Body of pancreas (tissue), 4 donors: Measurements from ENCODE around the gene TFAP2D.

Source experiments
- POLR2A ChIP-seq, 3 donors: fragments of 450-650 bp; IDR thresholded peaks; one replicate each; pipeline ENCODE4 v1.6.1; 2016; ENCODE audit warnings: antibody characterized with exemption in 3 of 3, mild to moderate bottlenecking in 2 of 3
- TF ChIP-seq, protein P1 (sequence below), 7 experiments: fragments of 450-650 bp in 4 of 7; fragments of 200-600 bp in 3 of 7; sonication (generic) in 3 of 7; IDR thresholded peaks; one replicate each; pipeline ENCODE4 v1.5.1; 2016 to 2019; ENCODE audit warnings: antibody characterized with exemption in 7 of 7

DNA sequence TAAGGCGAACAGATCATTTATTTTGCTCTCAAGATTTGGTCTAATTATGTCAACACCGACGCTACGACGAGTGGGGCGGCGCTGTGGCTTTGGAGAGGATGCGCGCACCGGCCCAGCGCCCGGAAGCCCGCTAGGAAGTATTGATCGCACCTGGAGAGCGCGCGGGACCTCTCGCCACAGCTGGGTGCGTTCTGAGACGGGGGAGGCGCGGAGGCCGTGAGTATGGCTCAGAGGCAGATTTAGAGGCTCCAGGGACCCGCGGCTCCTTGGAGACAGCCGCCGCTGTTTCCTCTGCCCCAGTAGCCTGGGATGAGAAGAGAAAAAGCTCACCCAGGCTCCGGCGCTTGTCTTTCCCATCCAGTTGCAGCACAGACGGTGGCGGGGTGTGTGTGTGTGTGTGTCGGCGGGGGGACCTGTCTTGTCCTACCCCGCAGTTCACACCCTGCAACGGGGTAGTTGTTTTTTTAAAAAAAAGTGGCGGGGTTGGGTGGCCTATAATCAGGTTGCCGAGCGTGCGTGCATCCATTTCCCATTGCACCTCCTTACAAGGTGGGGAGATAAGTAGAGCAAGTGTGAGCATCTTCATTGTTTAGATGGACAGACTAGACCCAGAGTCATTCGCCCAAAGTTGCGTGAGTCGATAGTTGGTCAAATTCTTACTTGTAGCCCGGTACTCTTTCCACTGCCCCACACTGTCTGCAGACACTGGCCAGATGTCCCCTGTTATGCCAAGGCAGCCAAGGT, 11.2 kb downstream of the TFAP2D start:
- TF ChIP-seq, protein P1, sequence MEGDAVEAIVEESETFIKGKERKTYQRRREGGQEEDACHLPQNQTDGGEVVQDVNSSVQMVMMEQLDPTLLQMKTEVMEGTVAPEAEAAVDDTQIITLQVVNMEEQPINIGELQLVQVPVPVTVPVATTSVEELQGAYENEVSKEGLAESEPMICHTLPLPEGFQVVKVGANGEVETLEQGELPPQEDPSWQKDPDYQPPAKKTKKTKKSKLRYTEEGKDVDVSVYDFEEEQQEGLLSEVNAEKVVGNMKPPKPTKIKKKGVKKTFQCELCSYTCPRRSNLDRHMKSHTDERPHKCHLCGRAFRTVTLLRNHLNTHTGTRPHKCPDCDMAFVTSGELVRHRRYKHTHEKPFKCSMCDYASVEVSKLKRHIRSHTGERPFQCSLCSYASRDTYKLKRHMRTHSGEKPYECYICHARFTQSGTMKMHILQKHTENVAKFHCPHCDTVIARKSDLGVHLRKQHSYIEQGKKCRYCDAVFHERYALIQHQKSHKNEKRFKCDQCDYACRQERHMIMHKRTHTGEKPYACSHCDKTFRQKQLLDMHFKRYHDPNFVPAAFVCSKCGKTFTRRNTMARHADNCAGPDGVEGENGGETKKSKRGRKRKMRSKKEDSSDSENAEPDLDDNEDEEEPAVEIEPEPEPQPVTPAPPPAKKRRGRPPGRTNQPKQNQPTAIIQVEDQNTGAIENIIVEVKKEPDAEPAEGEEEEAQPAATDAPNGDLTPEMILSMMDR (IDR thresholded peaks at IDR 0.05): no peak
- TF ChIP-seq POLR2A (IDR thresholded peaks at IDR 0.05): no peak
